ENCODE results near the gene SPPL2B.

DNA sequence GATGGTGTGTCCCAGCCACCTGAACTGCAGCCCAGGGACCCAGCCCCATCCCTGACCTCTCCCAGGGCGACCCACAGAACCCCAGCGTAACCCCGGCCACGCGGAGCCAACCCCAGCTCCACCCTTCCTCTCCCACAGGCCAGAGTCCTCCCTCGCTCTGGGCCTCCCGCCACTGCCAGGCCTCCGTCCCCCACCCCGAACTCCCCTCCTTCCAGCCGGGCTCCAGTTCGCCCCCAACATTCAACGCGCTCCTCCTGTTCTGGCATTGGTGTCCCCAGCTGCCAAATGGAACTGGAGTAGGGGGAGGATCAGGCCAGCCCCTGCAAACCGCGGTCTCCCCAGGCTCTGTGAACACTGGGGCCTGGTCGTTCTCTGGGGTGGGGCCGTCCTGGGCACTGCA, 28.0 kb upstream of the SPPL2B start:
- TF ChIP-seq SIN3A (IDR thresholded peaks at IDR 0.05; ENCODE audit: borderline replicate concordance, insufficient read depth, low read length) (no peak), TAF1 (IDR thresholded peaks at IDR 0.05; ENCODE audit: borderline replicate concordance, insufficient read depth, low read length) (no peak), FOXP2 (optimal IDR thresholded peaks at IDR 0.05; ENCODE audit: borderline replicate concordance, extremely low read depth, extremely low read length, insufficient read depth) (no peak)

Data from PFSK-1 (cell line).